ENCODE measurements around the gene CAMKV.

Gene CAMKV

GRCh38 chr3:49912881-49913281 is 43.2 kb upstream of the CAMKV start:
- no peak overlapping the region for H3K9ac ChIP-seq (ENCODE audit: low read length)
- H4K20me1 ChIP-seq (ENCODE audit: insufficient read depth, low read length), result no peaks in the 10 kb centered on the region
- H2AFZ ChIP-seq (ENCODE audit: low read length), result no peak overlapping the region
- no peaks in the 10 kb centered on the region for H3K4me1 ChIP-seq (ENCODE audit: insufficient read depth, low read length, severe bottlenecking)
- no peak overlapping the region for H3K4me3 ChIP-seq (ENCODE audit: low read depth, low read length, poor library complexity, severe bottlenecking)
- peaks cover 27% of the 10 kb centered on the region; the same call in 1 of the 2 replicates for H3K36me3 ChIP-seq (ENCODE audit: insufficient read depth, low read length)
- H3F3A ChIP-seq (ENCODE audit: insufficient read depth, low read length), result no peaks in the 10 kb centered on the region
- TF ChIP-seq CTCF (IDR thresholded peaks at IDR 0.05; ENCODE audit: low read length) (no peak), EZH2 (IDR thresholded peaks at IDR 0.05; ENCODE audit: borderline replicate concordance, low read length) (no peak)
- no peak overlapping the region for H3K4me2 ChIP-seq (ENCODE audit: low read length)
- H3K27me3 ChIP-seq (ENCODE audit: insufficient read depth, low read length), result no peaks in the 10 kb centered on the region
- H3K9me2 ChIP-seq (ENCODE audit: low read depth, low read length), result no peaks in the 10 kb centered on the region
- no peak overlapping the region for H3K27ac ChIP-seq (ENCODE audit: low read depth, low read length, poor library complexity, severe bottlenecking)
- H3K79me2 ChIP-seq (ENCODE audit: insufficient read depth, low read length), result no peaks in the 10 kb centered on the region
- H3K9me3 ChIP-seq (ENCODE audit: low read length), result no peaks in the 10 kb centered on the region

GRCh38 chr3:49911611-49912010 is 41.9 kb upstream of the CAMKV start:
- TF ChIP-seq CTCF (IDR thresholded peaks at IDR 0.05; ENCODE audit: low read length), result no peak
- no peak for TF ChIP-seq EZH2 (IDR thresholded peaks at IDR 0.05; ENCODE audit: borderline replicate concordance, low read length)
- Histone ChIP-seq H2AFZ (ENCODE audit: low read length) (no peak overlapping the region), H3K9me2 (ENCODE audit: low read depth, low read length) (no peaks in the 10 kb centered on the region), H3K9ac (ENCODE audit: low read length) (no peak overlapping the region), H3K4me2 (ENCODE audit: low read length) (no peak overlapping the region), H3K27me3 (ENCODE audit: insufficient read depth, low read length) (no peaks in the 10 kb centered on the region), H3K4me3 (ENCODE audit: low read depth, low read length, poor library complexity, severe bottlenecking) (no peak overlapping the region), H3K36me3 (ENCODE audit: insufficient read depth, low read length) (peaks cover 27% of the 10 kb centered on the region; the same call in 1 of the 2 replicates), H3K27ac (ENCODE audit: low read depth, low read length, poor library complexity, severe bottlenecking) (no peak overlapping the region), H3K4me1 (ENCODE audit: insufficient read depth, low read length, severe bottlenecking) (no peaks in the 10 kb centered on the region), H3F3A (ENCODE audit: insufficient read depth, low read length) (no peaks in the 10 kb centered on the region), H4K20me1 (ENCODE audit: insufficient read depth, low read length) (no peaks in the 10 kb centered on the region), H3K9me3 (ENCODE audit: low read length) (no peaks in the 10 kb centered on the region), H3K79me2 (ENCODE audit: insufficient read depth, low read length) (no peaks in the 10 kb centered on the region)

- Histone ChIP-seq H3K4me3 (ENCODE audit: low read depth, low read length, poor library complexity, severe bottlenecking) (no peak overlapping the region), H3K4me2 (ENCODE audit: low read length) (no peak overlapping the region)
Observed at GRCh38 chr3:49911124-49911420, 41.4 kb upstream of the CAMKV start.

More at GRCh38 chr3:49911124-49911420, 41.4 kb upstream of the CAMKV start:
- no peak overlapping the region for H2AFZ ChIP-seq (ENCODE audit: low read length)
- H3K79me2 ChIP-seq (ENCODE audit: insufficient read depth, low read length), result no peaks in the 10 kb centered on the region
- no peaks in the 10 kb centered on the region for H4K20me1 ChIP-seq (ENCODE audit: insufficient read depth, low read length)
- no peaks in the 10 kb centered on the region for H3K27me3 ChIP-seq (ENCODE audit: insufficient read depth, low read length)
- H3K4me1 ChIP-seq (ENCODE audit: insufficient read depth, low read length, severe bottlenecking), result peaks cover 3% of the 10 kb centered on the region
- H3F3A ChIP-seq (ENCODE audit: insufficient read depth, low read length), result no peaks in the 10 kb centered on the region
- H3K9me3 ChIP-seq (ENCODE audit: low read length), result no peaks in the 10 kb centered on the region
- H3K9me2 ChIP-seq (ENCODE audit: low read depth, low read length), result no peaks in the 10 kb centered on the region
- peaks cover 27% of the 10 kb centered on the region; the same call in 1 of the 2 replicates for H3K36me3 ChIP-seq (ENCODE audit: insufficient read depth, low read length)
- H3K27ac ChIP-seq (ENCODE audit: low read depth, low read length, poor library complexity, severe bottlenecking), result no peak overlapping the region
- TF ChIP-seq CTCF (IDR thresholded peaks at IDR 0.05; ENCODE audit: low read length), result no peak
- no peak for TF ChIP-seq EZH2 (IDR thresholded peaks at IDR 0.05; ENCODE audit: borderline replicate concordance, low read length)
- H3K9ac ChIP-seq (ENCODE audit: low read length), result no peak overlapping the region

Data from OCI-LY1 (cell line).